Transverse colon (tissue), 4 donors: Measurements from ENCODE around the gene SPX. TPM values are rescaled to one million over a fixed set of nuclear protein-coding genes. Genes with fewer than 3 reads are reported as not detected.

Source experiments
- DNase-seq: peaks from one replicate; pipeline ENCODE4 v3.0.0-alpha.2; 2019
- H3K27ac ChIP-seq, 4 donors: fragments of 200-600 bp; sonication (generic); 2 replicates each; pipeline ENCODE4 v1.5.1; 2016 to 2018; ENCODE audit warnings: inconsistent platforms in 4 of 4
- H3K27me3 ChIP-seq: fragments of 200-600 bp; sonication (generic); 2 replicates; pipeline ENCODE4 v1.5.1; 2017; ENCODE audit warnings: inconsistent platforms
- H3K36me3 ChIP-seq, 4 donors: fragments of 200-600 bp; sonication (generic); 2 replicates each; pipeline ENCODE4 v1.5.1; 2017 to 2019; ENCODE audit warnings: inconsistent platforms in 4 of 4
- H3K4me1 ChIP-seq, 4 donors: fragments of 200-600 bp; sonication (generic); 2 replicates each; pipeline ENCODE4 v1.5.1; 2017 to 2020; ENCODE audit warnings: inconsistent platforms in 4 of 4
- H3K4me3 ChIP-seq, 4 donors: fragments of 200-600 bp; sonication (generic); 1 replicate in 1 of 4; 2 replicates in 3 of 4; pipeline versions ENCODE4 v1.5.1 to v1.6.1; 2017 to 2019; ENCODE audit warnings: inconsistent platforms in 4 of 4
- H3K9me3 ChIP-seq, 2 donors: fragments of 200-600 bp; sonication (generic); 2 replicates each; pipeline ENCODE4 v1.5.1; 2017 to 2019; ENCODE audit warnings: inconsistent platforms in 2 of 2
- CTCF ChIP-seq, 5 experiments: fragments of 200-600 bp in 3 of 5; fragments of 450-650 bp in 2 of 5; sonication (generic) in 3 of 5; IDR thresholded peaks; 1 replicate in 2 of 5; 2 replicates in 3 of 5; pipeline ENCODE4 v1.5.1; 2016 to 2017; ENCODE audit warnings: antibody characterized with exemption in 5 of 5, inconsistent platforms in 3 of 5, mild to moderate bottlenecking in 2 of 5, moderate library complexity in 1 of 5
- EP300 ChIP-seq: sonication (generic); formaldehyde crosslinking; IDR thresholded peaks from one replicate; pipeline ENCODE4 v1.6.1; 2017; ENCODE audit warnings: antibody characterized with exemption, low read depth
- POLR2A ChIP-seq: fragments of 450-650 bp; IDR thresholded peaks from one replicate; pipeline ENCODE4 v1.6.1; 2016; ENCODE audit warnings: antibody characterized with exemption, mild to moderate bottlenecking, moderate library complexity
- POLR2AphosphoS5 ChIP-seq, 3 donors: sonication (generic); formaldehyde crosslinking; IDR thresholded peaks; one replicate each; pipeline ENCODE4 v1.6.1; 2016; ENCODE audit warnings: antibody characterized with exemption in 3 of 3
- WGBS, 2 donors: methylation state at CpG; one replicate each; pipeline ENCODE4 v1.1.5; 2018; ENCODE audit warnings: low coverage in 1 of 2; 5-methylcytosine and 5-hydroxymethylcytosine counted together
- in situ Hi-C, 4 donors: fragments of 200-750 bp; cut with MboI; loops; one replicate each; pipeline versions ENCODE4 v1.15.0 to v1.15.1; 2017; ENCODE audit warnings: low sequenced_read_pairs in 3 of 4, low pct_ligation_motif_present in 1 of 4, low pct_unique_long_range_greater_than_20kb in 1 of 4
- intact Hi-C: fragments of 100-400 bp; cut with DNase I; formaldehyde crosslinking; loops from one replicate; pipeline ENCODE4 v1.15.1; 2023; ENCODE audit warnings: low total_unique reads
- total RNA-seq, 4 donors: library from RNA; depleted of rRNA; stranded (reverse); fragments of >200 nt; gene quantifications; one replicate each; pipeline ENCODE4 v1.1.0, GENCODE V29; 2016

The SPX gene
- total RNA-seq, 4 donors from 2014 or later = not detected

- DNase-seq = peak; percentile 20
- Histone ChIP-seq H3K27me3 (no peaks in the 10 kb centered on the region), H3K4me3 (peak overlapping the region; percentile 84 to 98 (median 92)), H3K9me3 (no peaks in the 10 kb centered on the region), H3K27ac (peak overlapping the region; percentile 87 to 92 (median 89)), H3K4me1 (peaks cover 14 to 34% (median 25%) of the 10 kb centered on the region in 4 donors), H3K36me3 (peaks cover 0 to 5% (median 0%) of the 10 kb centered on the region in 4 donors)
- TF ChIP-seq POLR2A (no peak), CTCF (IDR thresholded peaks at IDR 0.05) (no peak), POLR2AphosphoS5 (IDR thresholded peaks at IDR 0.05) (no peak), EP300 (no peak)
- in situ Hi-C loops (loop anchor here in 1 of 4 donors (10.0 kb wide), 1 partner anchor 543 kb away; the partner anchor contains the start of gene CMAS), intact Hi-C loops (loop anchor here (10.0 kb wide), 1 partner anchor 183 kb away; no protein-coding TSS in a partner anchor)
- WGBS, 2 donors = 0 to 2% methylated on average over 2 to 12 of the region's 14 CpGs
Observed at GRCh38 chr12:21502164-21502496, 24.0 kb upstream of the SPX start.

GRCh38 chr12:21502872-21503271 is 23.2 kb upstream of the SPX start:
- Histone ChIP-seq H3K4me1 (peaks cover 14 to 34% (median 25%) of the 10 kb centered on the region in 4 donors), H3K36me3 (peaks cover 0 to 5% (median 2%) of the 10 kb centered on the region in 4 donors)

GRCh38 chr12:21505888-21506287 is 20.2 kb upstream of the SPX start:
- DNase-seq = no peak
- intact Hi-C loops (loop anchor here (10.0 kb wide), 1 partner anchor 179 kb away; no protein-coding TSS in a partner anchor), in situ Hi-C loops (loop anchor here in 1 of 4 donors (10.0 kb wide), 1 partner anchor 539 kb away; the partner anchor contains the start of gene CMAS)
- H3K27ac ChIP-seq = no peak overlapping the region
- 44 to 57% methylated on average over 2 of the region's 2 CpGs for WGBS, 2 donors
- H3K36me3 ChIP-seq = peaks cover 0 to 9% (median 4%) of the 10 kb centered on the region in 4 donors
- H3K9me3 ChIP-seq = no peaks in the 10 kb centered on the region
- TF ChIP-seq POLR2A (no peak), CTCF (IDR thresholded peaks at IDR 0.05) (no peak), POLR2AphosphoS5 (IDR thresholded peaks at IDR 0.05) (no peak), EP300 (no peak)
- peaks cover 0 to 19% (median 15%) of the 10 kb centered on the region in 4 donors for H3K4me1 ChIP-seq
- no peaks in the 10 kb centered on the region for H3K27me3 ChIP-seq
- H3K4me3 ChIP-seq = no peak overlapping the region

More at GRCh38 chr12:21502872-21503271, 23.2 kb upstream of the SPX start:
- in situ Hi-C loops = loop anchor here in 1 of 4 donors (10.0 kb wide), 1 partner anchor 542 kb away; the partner anchor contains the start of gene CMAS
- no peaks in the 10 kb centered on the region for H3K9me3 ChIP-seq
- DNase-seq = no peak
- H3K27ac ChIP-seq = no peak overlapping the region
- H3K27me3 ChIP-seq = no peaks in the 10 kb centered on the region
- intact Hi-C loops = loop anchor here (10.0 kb wide), 1 partner anchor 182 kb away; no protein-coding TSS in a partner anchor
- TF ChIP-seq CTCF (IDR thresholded peaks at IDR 0.05) (no peak), POLR2AphosphoS5 (IDR thresholded peaks at IDR 0.05) (no peak), EP300 (no peak), POLR2A (no peak)
- WGBS, 2 donors = 76 to 100% methylated on average over 1 of the region's 1 CpG
- H3K4me3 ChIP-seq = peak overlapping the region in 2 of 4 donors; percentile 86 to 98

GRCh38 chr12:21507849-21508248 is 18.2 kb upstream of the SPX start:
- Histone ChIP-seq H3K9me3 (no peaks in the 10 kb centered on the region), H3K4me1 (peaks cover 0 to 12% (median 8%) of the 10 kb centered on the region in 4 donors), H3K36me3 (peaks cover 0 to 18% (median 8%) of the 10 kb centered on the region in 4 donors), H3K27me3 (no peaks in the 10 kb centered on the region), H3K4me3 (no peak overlapping the region), H3K27ac (no peak overlapping the region)
- DNase-seq = no peak
- 81 to 82% methylated on average over 2 of the region's 2 CpGs for WGBS, 2 donors
- in situ Hi-C loops = loop anchor here in 1 of 4 donors (10.0 kb wide), 1 partner anchor 537 kb away; the partner anchor contains the start of gene CMAS
- TF ChIP-seq CTCF (IDR thresholded peaks at IDR 0.05) (no peak), POLR2A (no peak), EP300 (no peak), POLR2AphosphoS5 (IDR thresholded peaks at IDR 0.05) (no peak)
- intact Hi-C loops = loop anchor here (10.0 kb wide), 1 partner anchor 177 kb away; no protein-coding TSS in a partner anchor
